Skin of body (tissue), 2 donors: ENCODE results near the gene ABAT. TPM values are rescaled to one million over a fixed set of nuclear protein-coding genes. Genes with fewer than 3 reads are reported as not detected.
"Not testable (repeated sequence)": the region's sequence is repeated elsewhere in the genome, so short reads cannot be mapped to it uniquely, and the experiment has no call there.

Experiments used
- DNase-seq: peaks from one replicate; lab custom pipeline; 2025; lab: John Stamatoyannopoulos, UW
- total RNA-seq: library from RNA; depleted of rRNA; stranded (reverse); fragments of >200 nt; gene quantifications from one replicate; pipeline ENCODE4 v1.2.3, GENCODE V29; 2014

Gene ABAT
- total RNA-seq, 1 donor from 2014 or later = 5.8 TPM

- DNase-seq = no peak
These were observed 67.2 kb downstream of the ABAT start for GRCh38 chr16:8741636-8742035.

- no peak for DNase-seq
These were observed 67.7 kb downstream of the ABAT start for GRCh38 chr16:8742068-8742467.

- DNase-seq = not testable (repeated sequence)
These were observed 74.5 kb downstream of the ABAT start for GRCh38 chr16:8748944-8749343.

DNA sequence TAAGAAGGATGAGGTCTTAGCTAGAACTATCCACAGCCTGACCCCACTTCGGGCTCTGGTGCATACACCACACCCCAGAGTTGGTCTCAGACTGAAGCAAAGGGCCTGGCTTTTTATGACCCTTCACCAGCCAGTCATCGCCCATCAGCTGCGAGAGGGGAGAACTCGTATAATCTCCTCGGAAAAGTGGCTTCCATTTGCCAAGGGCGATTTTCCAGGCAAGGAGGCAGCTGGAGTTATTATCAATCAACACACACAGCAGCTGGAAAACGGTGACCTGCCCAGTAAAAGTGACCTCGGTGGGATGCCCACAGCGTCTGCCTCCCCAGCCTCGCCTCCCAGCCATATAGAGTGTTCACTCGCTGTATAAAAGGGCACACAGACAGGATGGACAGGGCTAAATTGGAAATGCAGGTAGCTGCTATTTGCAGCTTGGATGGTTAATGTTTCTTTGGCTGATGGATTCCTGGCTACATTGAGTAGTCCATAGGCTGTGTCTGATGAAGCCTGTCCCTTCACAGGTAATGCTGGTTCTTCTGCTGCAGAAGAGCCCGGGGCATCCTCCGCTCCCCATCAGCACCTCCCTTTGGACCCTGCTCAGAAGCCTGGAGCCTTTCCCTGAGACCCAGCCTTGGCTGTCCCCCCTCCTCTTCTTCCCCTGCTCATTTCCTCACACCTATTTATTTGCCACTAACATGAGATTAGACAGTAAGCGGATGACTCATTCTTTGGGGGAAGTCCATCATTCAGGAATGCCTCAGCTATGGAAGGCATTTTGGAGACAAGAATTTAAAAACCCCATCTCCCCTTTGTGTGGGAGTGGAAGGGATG lies 77.3 kb downstream of the ABAT start:
- DNase-seq = no peak

DNA sequence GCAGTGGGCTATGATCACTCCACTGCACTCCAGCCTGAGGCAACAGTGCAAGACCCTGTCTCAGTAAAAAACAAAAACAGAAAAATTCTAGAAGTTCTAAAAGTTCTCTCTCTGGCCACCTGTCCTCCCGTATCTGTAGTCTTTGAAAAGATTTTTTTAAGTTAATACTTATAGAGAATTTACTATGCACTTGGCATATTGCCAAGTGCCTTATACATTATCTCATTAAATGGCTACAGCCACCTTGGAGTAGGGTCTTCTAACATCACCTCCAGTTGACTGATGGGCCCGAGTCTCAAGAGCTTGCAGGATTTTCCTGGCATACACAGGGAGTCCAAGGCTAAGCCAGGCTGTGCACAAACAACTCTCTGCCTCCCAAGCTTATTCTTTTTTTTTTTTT lies 78.3 kb downstream of the ABAT start:
- DNase-seq = no peak

DNA sequence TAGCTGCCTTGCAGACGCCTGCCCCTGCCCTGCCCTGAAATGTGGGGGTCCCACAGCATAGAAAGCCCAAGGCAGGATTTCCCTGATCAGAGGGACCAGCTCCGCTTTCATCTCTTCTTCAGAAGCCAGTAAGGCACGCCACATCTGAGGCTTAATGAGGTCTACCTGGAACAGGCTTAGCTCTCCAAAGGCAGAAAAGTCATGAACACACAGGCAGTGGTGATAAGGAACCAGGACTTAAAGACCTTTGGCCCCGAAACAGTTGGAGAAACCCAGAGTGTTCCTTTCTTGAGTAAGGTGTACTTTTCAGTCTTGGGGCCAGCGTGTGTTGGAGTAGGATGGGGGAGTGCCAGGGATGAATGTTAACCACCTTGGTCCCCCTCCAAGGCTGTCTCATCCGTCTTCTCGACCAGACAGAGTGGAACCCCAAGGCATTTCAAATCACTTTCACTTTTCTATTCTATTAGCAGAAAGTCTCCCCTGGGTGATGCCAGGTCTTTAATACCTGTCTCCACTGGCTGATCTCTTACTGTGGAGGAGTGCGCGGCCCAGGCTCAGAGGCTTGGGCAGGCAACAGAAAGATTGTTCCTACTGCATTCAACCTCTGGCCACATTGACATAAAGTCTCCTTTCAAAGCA lies 79.1 kb downstream of the ABAT start:
- no peak for DNase-seq

DNA sequence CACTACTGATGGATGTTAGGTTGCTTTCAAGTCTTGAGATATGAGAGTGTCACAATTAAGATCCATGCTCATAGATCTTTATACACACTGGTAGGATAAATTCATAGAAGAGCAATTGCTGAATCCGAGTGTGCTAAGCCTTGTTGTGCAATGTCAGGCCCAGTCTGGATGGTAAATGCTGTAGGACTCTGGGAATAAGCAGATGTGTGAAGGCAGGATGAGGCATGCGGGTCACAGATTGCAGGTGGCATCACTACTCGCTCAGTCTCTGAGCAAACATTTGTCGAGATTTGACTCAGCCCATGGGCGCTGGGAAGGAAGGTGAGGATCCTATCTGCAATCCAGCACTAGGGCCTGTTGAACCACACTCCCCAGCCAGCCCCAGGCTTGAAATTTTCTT lies 82.3 kb downstream of the ABAT start:
- no peak for DNase-seq

- no peak for DNase-seq
These were observed 83.6 kb downstream of the ABAT start for GRCh38 chr16:8758022-8758421.

DNA sequence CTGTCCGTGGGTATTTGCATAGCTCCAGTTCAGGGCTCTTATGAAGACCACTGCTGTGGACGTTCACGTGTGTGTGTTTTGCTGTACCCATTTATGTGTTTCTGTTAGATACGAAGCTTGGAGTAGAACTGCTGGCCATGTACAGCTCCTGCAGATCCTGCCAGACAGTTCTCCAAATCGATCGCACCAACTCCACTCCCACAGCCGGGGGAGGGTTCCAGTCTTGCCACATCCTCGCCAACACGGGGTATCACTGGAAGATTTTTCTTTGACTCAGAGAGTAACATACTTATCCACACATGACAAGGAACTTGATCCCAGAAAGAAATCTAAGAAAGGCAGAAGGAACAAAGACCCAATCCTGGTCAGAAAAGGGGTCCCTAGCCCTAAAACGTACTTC lies 85.6 kb downstream of the ABAT start:
- DNase-seq = no peak

- DNase-seq = no peak
These were observed 86.7 kb downstream of the ABAT start for GRCh38 chr16:8761078-8761477.

DNA sequence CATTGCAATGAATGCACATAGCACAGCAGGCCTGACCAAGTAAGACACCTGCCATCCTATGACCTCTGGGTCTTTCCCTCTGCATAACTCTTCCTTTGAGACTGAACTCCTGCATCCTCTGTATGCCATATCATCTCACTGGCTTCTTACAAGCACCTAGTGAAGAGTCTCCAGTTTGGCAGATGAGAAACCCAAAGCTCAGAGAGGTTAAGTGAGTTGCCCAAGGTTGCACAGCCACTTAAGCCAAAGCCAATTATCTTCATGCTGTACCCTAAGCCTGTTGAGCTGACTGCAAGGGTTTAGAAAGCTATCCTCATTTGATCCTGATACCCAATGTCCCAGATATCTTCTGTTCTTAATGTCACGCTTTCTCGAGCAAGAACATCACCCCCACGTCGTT lies 87.8 kb downstream of the ABAT start:
- DNase-seq = no peak

DNA sequence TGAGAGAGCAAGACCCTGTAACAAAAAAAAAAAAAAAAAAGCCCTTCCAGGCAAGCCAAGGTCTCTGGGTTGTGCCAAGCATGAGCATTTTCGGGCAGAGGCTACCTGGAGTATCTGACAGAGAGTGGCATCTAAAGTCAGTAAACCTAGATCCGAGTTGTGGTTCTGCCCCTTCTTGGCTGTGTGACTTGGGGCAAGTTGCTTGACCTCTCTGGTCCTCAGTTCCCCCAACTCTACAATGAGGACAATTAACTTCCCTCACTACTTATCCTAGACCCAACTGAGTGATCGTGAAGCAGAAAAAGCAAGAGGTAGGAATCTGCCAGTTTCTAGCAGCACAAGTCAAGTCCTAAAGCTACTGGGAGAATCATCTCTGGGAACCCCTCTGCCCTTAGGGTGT lies 88.7 kb downstream of the ABAT start:
- no peak for DNase-seq

GRCh38 chr16:8763899-8764298 lies 89.5 kb downstream of the ABAT start:
- no peak for DNase-seq

DNA sequence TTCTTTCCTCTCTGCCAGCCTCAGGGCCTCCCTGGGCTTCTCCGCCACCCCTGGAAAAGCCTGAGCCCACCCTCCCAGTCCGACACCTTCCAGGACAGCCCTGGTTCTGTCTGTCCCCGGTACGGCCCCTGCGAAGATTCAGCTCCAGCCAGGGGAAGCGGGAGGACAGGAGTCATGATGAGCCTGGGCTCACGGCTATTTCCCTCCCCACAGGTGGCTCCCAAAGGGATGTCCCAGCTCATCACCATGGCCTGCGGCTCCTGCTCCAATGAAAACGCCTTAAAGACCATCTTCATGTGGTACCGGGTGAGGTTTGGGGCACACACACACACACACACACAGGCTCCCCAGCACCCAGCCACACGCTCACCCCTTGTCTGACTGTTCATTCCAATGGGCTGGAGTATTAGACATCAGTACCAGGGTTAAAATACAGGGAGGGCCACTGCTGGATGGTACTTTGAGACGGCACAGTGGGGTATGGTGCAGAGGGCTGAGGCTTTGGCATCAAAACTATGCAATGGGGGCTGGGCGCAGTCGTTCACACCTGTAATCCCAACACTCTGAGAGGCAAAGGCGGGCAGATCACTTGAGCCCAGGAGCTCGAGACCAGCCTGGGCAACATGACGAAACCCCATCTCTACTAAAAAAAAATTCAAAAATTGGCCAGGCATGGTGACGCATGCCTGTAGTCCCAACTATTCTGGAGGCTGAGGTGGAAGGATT lies 90.3 kb downstream of the ABAT start:
- DNase-seq = no peak

GRCh38 chr16:8767176-8767575 lies 92.8 kb downstream of the ABAT start:
- DNase-seq = no peak

GRCh38 chr16:8768283-8768682 lies 93.9 kb downstream of the ABAT start:
- DNase-seq = no peak

- no peak for DNase-seq
These were observed 94.3 kb downstream of the ABAT start for GRCh38 chr16:8768692-8769091.

GRCh38 chr16:8773537-8773936 lies 99.1 kb downstream of the ABAT start:
- no peak for DNase-seq

GRCh38 chr16:8774208-8774607 lies 99.8 kb downstream of the ABAT start:
- no peak for DNase-seq

GRCh38 chr16:8775359-8775758 lies 100.9 kb downstream of the ABAT start:
- DNase-seq = no peak

GRCh38 chr16:8776129-8776584 lies 101.7 kb downstream of the ABAT start:
- DNase-seq = no peak

- DNase-seq = no peak
These were observed 102.8 kb downstream of the ABAT start for GRCh38 chr16:8777217-8777616.
